Spleen (tissue), 11 donors: ENCODE results near the gene GDF2. TPM values are rescaled to one million over a fixed set of nuclear protein-coding genes. Genes with fewer than 3 reads are reported as not detected.

Experiments
- DNase-seq: peaks from one replicate; pipeline ENCODE4 v3.0.0-alpha.2; 2020
- H3K27ac ChIP-seq, 8 donors: fragments of 200-600 bp; sonication (generic) in 7 of 8; 1 replicate in 4 of 8; 2 replicates in 4 of 8; pipeline versions ENCODE4 v1.5.0 to v1.8.0; 2016 to 2021; ENCODE audit warnings: inconsistent platforms in 4 of 8, mild to moderate bottlenecking in 4 of 8, moderate library complexity in 1 of 8
- H3K27me3 ChIP-seq, 7 donors: fragments of 200-600 bp; sonication (generic) in 6 of 7; replicated peaks in 1 of 7; 1 replicate in 4 of 7; 2 replicates in 3 of 7; pipeline versions ENCODE4 v1.5.0 to v1.8.0; 2016 to 2021; ENCODE audit warnings: inconsistent platforms in 3 of 7, mild to moderate bottlenecking in 1 of 7
- H3K36me3 ChIP-seq, 6 donors: fragments of 200-600 bp; sonication (generic) in 5 of 6; 1 replicate in 4 of 6; 2 replicates in 2 of 6; pipeline versions ENCODE4 v1.5.0 to v1.8.0; 2016 to 2021; ENCODE audit warnings: inconsistent platforms in 2 of 6
- H3K4me1 ChIP-seq, 6 donors: fragments of 200-600 bp; sonication (generic) in 5 of 6; 1 replicate in 3 of 6; 2 replicates in 3 of 6; pipeline versions ENCODE4 v1.5.0 to v1.8.0; 2016 to 2021; ENCODE audit warnings: inconsistent platforms in 3 of 6
- H3K4me3 ChIP-seq, 8 donors: fragments of 200-600 bp; sonication (generic) in 7 of 8; 1 replicate in 4 of 8; 2 replicates in 4 of 8; pipeline versions ENCODE4 v1.5.0 to v1.8.0; 2016 to 2021; ENCODE audit warnings: inconsistent platforms in 4 of 8, mild to moderate bottlenecking in 4 of 8, moderate library complexity in 2 of 8
- H3K9me3 ChIP-seq, 8 donors: fragments of 200-600 bp; sonication (generic) in 7 of 8; 1 replicate in 4 of 8; 2 replicates in 4 of 8; pipeline versions ENCODE4 v1.5.0 to v1.8.0; 2016 to 2021; ENCODE audit warnings: inconsistent platforms in 4 of 8
- POLR2A ChIP-seq, 3 donors: fragments of 450-650 bp; IDR thresholded peaks; one replicate each; pipeline ENCODE4 v1.5.1; 2017; ENCODE audit warnings: antibody characterized with exemption in 3 of 3, mild to moderate bottlenecking in 1 of 3
- POLR2AphosphoS5 ChIP-seq, 3 donors: sonication (generic); formaldehyde crosslinking; IDR thresholded peaks; one replicate each; pipeline ENCODE4 v1.5.1; 2017; ENCODE audit warnings: antibody characterized with exemption in 3 of 3
- WGBS, 5 donors: extraction: QIAGEN DNeasy Blood & Tissue Kit in 3 of 5; methylation state at CpG; one replicate each; pipeline versions ENCODE4 v1.1.5 to v1.1.7; 2013 to 2018; 5-methylcytosine and 5-hydroxymethylcytosine counted together
- intact Hi-C: fragments of 100-400 bp; cut with DNase I; formaldehyde crosslinking; loops from one replicate; pipeline ENCODE4 v1.15.0; 2023; ENCODE audit warnings: low total_unique reads
- polyA plus RNA-seq, 3 donors: library from polyadenylated mRNA; stranded (reverse); fragments of 200-250 nt; gene quantifications; one replicate each; pipeline ENCODE4 v1.2.1, GENCODE V29; 2013
- total RNA-seq, 7 donors: library from RNA; depleted of rRNA in 3 of 7; stranded (reverse); fragments of >200 nt in 3 of 7; fragmentation: NEBNext Ultra II Directional in 4 of 7; extraction: Animal tissue kit (Norgen Biotek cat#: 25700) in 4 of 7; gene quantifications; one replicate each; pipeline versions ENCODE4 v1.1.0 to v1.2.1, GENCODE V29; 2016 to 2021
- TF ChIP-seq, protein P1 (sequence below), 11 experiments: fragments of 200-600 bp in 7 of 11; fragments of 450-650 bp in 4 of 11; sonication (generic) in 4 of 11; IDR thresholded peaks in 8 of 11; conservative IDR thresholded peaks in 3 of 11; 1 replicate in 7 of 11; 2 replicates in 4 of 11; pipeline versions ENCODE4 v1.4.0 to v1.8.0; 2016 to 2021; ENCODE audit warnings: antibody characterized with exemption in 11 of 11, inconsistent platforms in 4 of 11, mild to moderate bottlenecking in 1 of 11
- donor health status: healthy with polysubstance abuse.
- donor health status: DM: no; HTN: no; CAD: no; lungs with moderate emphysema.
- donor health status: DM: no; HTN: no; CAD: no.
- donor health status: Bipolar disorder and iron deficiency.
- donor health status: healthy.
- donor health status: DM: no; HTN: no; CAD: no.
- donor health status: DM: yes; HTN: yes; CAD: no.

Gene GDF2
- total and polyA plus RNA-seq, 10 donors, result not detected

DNA sequence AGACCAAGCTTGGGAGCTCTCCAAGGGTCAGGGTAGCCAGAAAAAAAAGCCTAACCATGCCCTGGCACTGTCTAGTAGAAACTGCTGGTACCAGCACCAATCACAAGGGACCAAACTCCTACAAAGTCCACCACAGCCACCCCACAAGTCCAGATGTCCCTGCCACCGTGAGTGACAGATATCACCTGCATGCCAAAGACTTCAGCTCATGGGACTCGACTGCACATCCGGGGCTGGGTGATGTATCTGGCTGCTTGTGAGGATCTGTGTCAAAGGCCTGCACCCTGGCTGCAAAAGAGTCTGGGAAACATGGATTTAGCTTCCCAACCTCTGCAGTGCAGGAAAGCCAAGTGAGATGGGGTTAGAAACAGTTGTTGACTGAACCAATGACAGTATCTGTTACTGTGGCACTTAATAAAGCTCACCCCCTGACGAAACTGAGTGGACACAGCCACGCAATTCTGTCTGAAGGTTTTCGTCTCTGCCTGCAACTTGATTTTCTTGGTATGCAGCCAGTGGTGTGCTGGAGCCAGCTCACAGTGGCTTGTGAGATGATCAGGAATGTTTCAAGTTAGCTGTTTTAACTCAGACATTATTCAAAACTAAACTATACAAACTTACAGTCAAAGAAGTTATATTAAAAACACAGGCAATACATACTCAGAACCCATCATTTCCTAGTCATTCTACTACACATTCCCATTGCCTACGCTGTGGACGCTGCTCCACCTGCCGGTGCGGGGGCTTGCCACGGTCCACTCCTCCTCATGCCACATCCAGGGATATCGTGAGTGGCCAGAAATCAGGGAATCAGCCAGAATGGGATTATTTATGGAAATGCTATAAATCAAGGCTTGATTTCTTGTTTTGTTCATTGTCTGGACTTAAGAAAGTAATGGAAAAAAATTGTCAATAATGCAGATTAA lies 52.6 kb downstream of the GDF2 start:
- Histone ChIP-seq H3K27ac (no peak overlapping the region), H3K27me3 (peaks cover 0 to 45% (median 0%) of the 10 kb centered on the region in 7 donors), H3K9me3 (no peaks in the 10 kb centered on the region), H3K4me1 (no peaks in the 10 kb centered on the region), H3K4me3 (no peak overlapping the region), H3K36me3 (no peaks in the 10 kb centered on the region)
- TF ChIP-seq POLR2AphosphoS5 (IDR thresholded peaks at IDR 0.05) (no peak), POLR2A (IDR thresholded peaks at IDR 0.05) (no peak)
- TF ChIP-seq, protein P1, sequence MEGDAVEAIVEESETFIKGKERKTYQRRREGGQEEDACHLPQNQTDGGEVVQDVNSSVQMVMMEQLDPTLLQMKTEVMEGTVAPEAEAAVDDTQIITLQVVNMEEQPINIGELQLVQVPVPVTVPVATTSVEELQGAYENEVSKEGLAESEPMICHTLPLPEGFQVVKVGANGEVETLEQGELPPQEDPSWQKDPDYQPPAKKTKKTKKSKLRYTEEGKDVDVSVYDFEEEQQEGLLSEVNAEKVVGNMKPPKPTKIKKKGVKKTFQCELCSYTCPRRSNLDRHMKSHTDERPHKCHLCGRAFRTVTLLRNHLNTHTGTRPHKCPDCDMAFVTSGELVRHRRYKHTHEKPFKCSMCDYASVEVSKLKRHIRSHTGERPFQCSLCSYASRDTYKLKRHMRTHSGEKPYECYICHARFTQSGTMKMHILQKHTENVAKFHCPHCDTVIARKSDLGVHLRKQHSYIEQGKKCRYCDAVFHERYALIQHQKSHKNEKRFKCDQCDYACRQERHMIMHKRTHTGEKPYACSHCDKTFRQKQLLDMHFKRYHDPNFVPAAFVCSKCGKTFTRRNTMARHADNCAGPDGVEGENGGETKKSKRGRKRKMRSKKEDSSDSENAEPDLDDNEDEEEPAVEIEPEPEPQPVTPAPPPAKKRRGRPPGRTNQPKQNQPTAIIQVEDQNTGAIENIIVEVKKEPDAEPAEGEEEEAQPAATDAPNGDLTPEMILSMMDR (IDR thresholded peaks at IDR 0.05 in 8 of 11, conservative IDR thresholded peaks at IDR 0.05 in 3 of 11), result no peak
- 74 to 91% (median 82%) methylated on average over 12 of the region's 12 CpGs for WGBS, 5 donors
- peak; percentile 45 for DNase-seq
- intact Hi-C loops, result no loop called here

DNA sequence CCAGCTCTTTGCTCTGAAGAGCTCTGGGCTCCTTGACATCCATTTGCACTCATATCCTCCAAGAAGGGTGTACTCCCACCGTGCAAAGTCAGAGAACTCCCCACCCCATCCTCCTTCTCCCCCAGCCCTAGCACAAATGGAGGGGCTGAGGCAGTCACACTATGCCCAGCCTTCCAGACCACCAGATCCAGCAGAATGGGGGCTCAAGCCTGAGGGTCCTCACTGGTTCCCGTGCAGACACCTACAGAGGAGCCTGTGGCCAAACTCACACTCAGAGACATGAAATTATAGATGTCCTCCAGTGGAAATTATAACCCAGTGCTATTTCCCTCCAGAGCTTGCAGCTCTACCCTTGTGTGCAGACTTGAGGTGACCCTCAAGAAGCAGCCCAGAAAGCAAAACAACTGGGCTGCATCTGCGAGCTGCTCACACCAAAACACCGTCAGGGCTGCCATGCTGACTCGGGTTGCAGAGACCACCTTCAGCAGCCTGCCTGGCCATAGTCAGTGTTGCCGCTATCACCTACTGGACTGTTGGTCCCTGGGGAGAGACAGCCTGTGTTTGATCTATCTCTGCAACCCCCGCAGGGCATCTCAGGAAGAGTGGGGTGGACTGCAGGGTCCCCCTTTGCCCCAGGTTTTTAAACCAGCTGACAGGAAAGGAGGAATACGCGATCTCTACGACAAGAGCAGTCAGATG lies 54.4 kb downstream of the GDF2 start:
- intact Hi-C loops, result no loop called here
- H3K36me3 ChIP-seq, result no peaks in the 10 kb centered on the region
- H3K9me3 ChIP-seq, result no peaks in the 10 kb centered on the region
- peaks cover 0 to 53% (median 0%) of the 10 kb centered on the region in 7 donors for H3K27me3 ChIP-seq
- peak; percentile 40 for DNase-seq
- H3K4me3 ChIP-seq, result no peak overlapping the region
- TF ChIP-seq POLR2AphosphoS5 (IDR thresholded peaks at IDR 0.05), result no peak
- TF ChIP-seq, protein P1 (IDR thresholded peaks at IDR 0.05 in 8 of 11, conservative IDR thresholded peaks at IDR 0.05 in 3 of 11), result no peak
- TF ChIP-seq POLR2A (IDR thresholded peaks at IDR 0.05), result no peak
- WGBS, 5 donors, result 66 to 73% (median 69%) methylated on average over 9 to 10 of the region's 10 CpGs
- no peaks in the 10 kb centered on the region for H3K4me1 ChIP-seq
- no peak overlapping the region for H3K27ac ChIP-seq

Other genes starting within 250 kb of the GDF2 start
- under 1 TPM in 4 of 7 donors, not detected in 3; 0.19 to 0.30 (median 0.21) TPM for gene GDF10, start 22.3 kb upstream of the GDF2 start, total RNA-seq
- gene GDF10, start 22.3 kb upstream of the GDF2 start, polyA plus RNA-seq, result under 1 TPM; 0.02 to 0.35 (median 0.12) TPM
- not detected for gene RBP3, start 25.9 kb downstream of the GDF2 start, total RNA-seq
- gene RBP3, start 25.9 kb downstream of the GDF2 start, polyA plus RNA-seq, result not detected
- gene ZNF488, start 61.8 kb downstream of the GDF2 start, total RNA-seq, result under 1 TPM in 3 of 7 donors, not detected in 4; 0.09 to 0.26 (median 0.13) TPM
- under 1 TPM in 1 of 3 donors, not detected in 2; 0.02 TPM for gene ZNF488, start 61.8 kb downstream of the GDF2 start, polyA plus RNA-seq
- under 1 TPM in 1 of 7 donors, not detected in 6; 0.22 TPM for gene ANXA8, start 161.7 kb downstream of the GDF2 start, total RNA-seq
- gene ANXA8, start 161.7 kb downstream of the GDF2 start, polyA plus RNA-seq, result under 1 TPM; 0.04 to 0.32 (median 0.18) TPM
- not detected for gene FAM25G, start 169.2 kb downstream of the GDF2 start, total RNA-seq
- not detected for gene FAM25G, start 169.2 kb downstream of the GDF2 start, polyA plus RNA-seq
- gene AGAP9, start 201.2 kb downstream of the GDF2 start, total RNA-seq, result 10 to 100 TPM in 3 of 7 donors, 1 to 10 TPM in 4; 4.2 to 19.8 (median 8.9) TPM
- gene AGAP9, start 201.2 kb downstream of the GDF2 start, polyA plus RNA-seq, result 1 to 10 TPM; 4.4 to 9.6 (median 6.4) TPM